Neural crest cell (in vitro differentiated cells): ENCODE results near the gene PRRT3. TPM values are rescaled to one million over a fixed set of nuclear protein-coding genes. Genes with fewer than 3 reads are reported as not detected.

Source experiments
- DNase-seq: peaks from one replicate; pipeline ENCODE4 v3.0.0; 2021; ENCODE audit warnings: low read depth, mixed read lengths, low spot score
- H3K27ac Mint-ChIP-seq: one replicate; pipeline ENCODE4 v1.8.0; 2021; ENCODE audit warnings: mild to moderate bottlenecking, mixed read lengths; ENCODE audit not compliant: unreplicated experiment
- H3K27me3 Mint-ChIP-seq: 2 replicates; pipeline ENCODE4 v1.8.0; 2021; ENCODE audit warnings: low read depth, mild to moderate bottlenecking, mixed read lengths
- H3K36me3 Mint-ChIP-seq: 2 replicates; pipeline ENCODE4 v1.8.0; 2021; ENCODE audit warnings: low read depth, mild to moderate bottlenecking, mixed read lengths
- H3K4me1 Mint-ChIP-seq: 2 replicates; pipeline ENCODE4 v1.8.0; 2021; ENCODE audit warnings: mixed read lengths
- H3K4me3 Mint-ChIP-seq: one replicate; pipeline ENCODE4 v1.8.0; 2021; ENCODE audit warnings: mild to moderate bottlenecking, mixed read lengths
- H3K9me3 Mint-ChIP-seq: 2 replicates; pipeline ENCODE4 v1.8.0; 2021; ENCODE audit warnings: mixed read lengths
- total RNA-seq: library from RNA; stranded (reverse); gene quantifications from 2 replicates; pipeline ENCODE4 v1.2.1, GENCODE V29; 2021
- TF ChIP-seq, protein P1 (sequence below): fragments of 200-600 bp; sonication (generic); conservative IDR thresholded peaks from 2 replicates; pipeline ENCODE4 v1.5.0; 2021; ENCODE audit warnings: antibody characterized with exemption, mild to moderate bottlenecking

The PRRT3 gene
- total RNA-seq, 1 donor from 2014 or later: 6.4 TPM

GRCh38 chr3:9915254-9916141 lies 36.7 kb downstream of the PRRT3 start:
- H3K27ac Mint-ChIP-seq: no peak overlapping the region
- DNase-seq: peak; percentile 58
- peak overlapping the region; percentile 84 for H3K4me3 Mint-ChIP-seq
- TF ChIP-seq, protein P1, sequence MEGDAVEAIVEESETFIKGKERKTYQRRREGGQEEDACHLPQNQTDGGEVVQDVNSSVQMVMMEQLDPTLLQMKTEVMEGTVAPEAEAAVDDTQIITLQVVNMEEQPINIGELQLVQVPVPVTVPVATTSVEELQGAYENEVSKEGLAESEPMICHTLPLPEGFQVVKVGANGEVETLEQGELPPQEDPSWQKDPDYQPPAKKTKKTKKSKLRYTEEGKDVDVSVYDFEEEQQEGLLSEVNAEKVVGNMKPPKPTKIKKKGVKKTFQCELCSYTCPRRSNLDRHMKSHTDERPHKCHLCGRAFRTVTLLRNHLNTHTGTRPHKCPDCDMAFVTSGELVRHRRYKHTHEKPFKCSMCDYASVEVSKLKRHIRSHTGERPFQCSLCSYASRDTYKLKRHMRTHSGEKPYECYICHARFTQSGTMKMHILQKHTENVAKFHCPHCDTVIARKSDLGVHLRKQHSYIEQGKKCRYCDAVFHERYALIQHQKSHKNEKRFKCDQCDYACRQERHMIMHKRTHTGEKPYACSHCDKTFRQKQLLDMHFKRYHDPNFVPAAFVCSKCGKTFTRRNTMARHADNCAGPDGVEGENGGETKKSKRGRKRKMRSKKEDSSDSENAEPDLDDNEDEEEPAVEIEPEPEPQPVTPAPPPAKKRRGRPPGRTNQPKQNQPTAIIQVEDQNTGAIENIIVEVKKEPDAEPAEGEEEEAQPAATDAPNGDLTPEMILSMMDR: peak; percentile 51
- H3K9me3 Mint-ChIP-seq: no peaks in the 10 kb centered on the region
- no peaks in the 10 kb centered on the region for H3K27me3 Mint-ChIP-seq
- no peaks in the 10 kb centered on the region for H3K36me3 Mint-ChIP-seq
- H3K4me1 Mint-ChIP-seq: peaks cover 13% of the 10 kb centered on the region

DNA sequence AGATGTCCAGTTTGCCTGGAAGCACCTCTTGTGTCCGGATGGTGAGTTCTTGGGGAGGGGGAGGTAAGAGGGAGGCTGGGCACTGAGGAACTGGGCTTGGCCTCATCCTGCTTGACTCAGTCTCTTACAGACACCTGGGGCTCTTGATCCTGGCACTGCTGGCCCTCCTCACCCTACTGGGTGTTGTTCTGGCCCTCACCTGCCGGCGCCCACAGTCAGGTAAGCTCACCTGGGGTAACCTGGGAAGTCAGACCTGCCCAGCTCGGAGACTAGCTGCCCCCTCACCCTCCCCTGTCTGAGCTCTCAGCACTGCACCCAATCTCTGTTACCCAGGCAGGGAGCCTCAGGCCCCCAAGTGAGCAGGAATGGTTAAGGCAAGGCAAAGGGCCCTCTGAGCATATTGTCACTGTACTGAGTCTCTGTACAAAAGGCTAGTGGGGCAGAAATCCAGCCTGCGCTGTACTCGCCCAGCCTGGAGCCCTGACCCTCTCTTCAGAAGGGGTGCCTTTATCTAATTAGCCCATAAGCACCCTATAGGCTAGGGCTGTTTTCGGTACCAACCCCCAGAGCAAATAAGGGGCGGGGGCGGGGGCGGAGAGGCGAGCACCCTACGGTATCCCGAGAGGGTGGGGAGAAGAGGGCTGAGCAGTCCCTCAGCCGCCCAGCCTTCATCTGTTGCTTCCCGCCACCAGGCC lies 37.5 kb downstream of the PRRT3 start:
- Mint-ChIP-seq H3K4me3 (peak overlapping the region; percentile 51), H3K4me1 (peaks cover 13% of the 10 kb centered on the region), H3K9me3 (no peaks in the 10 kb centered on the region), H3K27me3 (no peaks in the 10 kb centered on the region), H3K36me3 (no peaks in the 10 kb centered on the region), H3K27ac (no peak overlapping the region)
- TF ChIP-seq, protein P1: no peak
- no peak for DNase-seq

GRCh38 chr3:9914011-9914410 lies 38.2 kb downstream of the PRRT3 start:
- no peak for DNase-seq
- Mint-ChIP-seq H3K9me3 (no peaks in the 10 kb centered on the region), H3K4me1 (peaks cover 13% of the 10 kb centered on the region), H3K27ac (no peak overlapping the region), H3K27me3 (no peaks in the 10 kb centered on the region), H3K36me3 (no peaks in the 10 kb centered on the region), H3K4me3 (peak overlapping the region; percentile 49)
- TF ChIP-seq, protein P1: no peak

DNA sequence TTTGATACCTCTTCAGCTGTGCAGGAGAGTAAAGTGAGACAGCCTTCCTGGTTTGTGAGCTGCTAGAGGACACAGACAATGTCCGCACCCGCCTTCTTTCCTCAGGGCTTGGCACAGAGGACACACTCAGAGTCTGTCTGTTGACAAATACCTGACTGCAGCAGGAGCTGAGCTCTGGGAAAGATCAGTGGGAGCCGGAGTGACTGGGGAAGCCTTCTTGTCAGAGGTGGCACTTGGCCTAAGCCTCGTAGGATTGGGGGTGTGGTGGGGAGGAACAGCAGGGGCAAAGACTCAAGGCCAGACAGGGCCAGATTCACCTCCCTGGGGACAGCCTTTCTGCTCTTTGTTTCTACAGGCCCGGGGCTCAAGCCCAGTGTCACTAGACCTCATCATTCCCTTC lies 38.6 kb downstream of the PRRT3 start:
- H3K4me1 Mint-ChIP-seq: peaks cover 13% of the 10 kb centered on the region
- TF ChIP-seq, protein P1: no peak
- H3K4me3 Mint-ChIP-seq: peak overlapping the region; percentile 49
- no peaks in the 10 kb centered on the region for H3K9me3 Mint-ChIP-seq
- H3K36me3 Mint-ChIP-seq: no peaks in the 10 kb centered on the region
- H3K27me3 Mint-ChIP-seq: no peaks in the 10 kb centered on the region
- no peak overlapping the region for H3K27ac Mint-ChIP-seq
- no peak for DNase-seq

DNA sequence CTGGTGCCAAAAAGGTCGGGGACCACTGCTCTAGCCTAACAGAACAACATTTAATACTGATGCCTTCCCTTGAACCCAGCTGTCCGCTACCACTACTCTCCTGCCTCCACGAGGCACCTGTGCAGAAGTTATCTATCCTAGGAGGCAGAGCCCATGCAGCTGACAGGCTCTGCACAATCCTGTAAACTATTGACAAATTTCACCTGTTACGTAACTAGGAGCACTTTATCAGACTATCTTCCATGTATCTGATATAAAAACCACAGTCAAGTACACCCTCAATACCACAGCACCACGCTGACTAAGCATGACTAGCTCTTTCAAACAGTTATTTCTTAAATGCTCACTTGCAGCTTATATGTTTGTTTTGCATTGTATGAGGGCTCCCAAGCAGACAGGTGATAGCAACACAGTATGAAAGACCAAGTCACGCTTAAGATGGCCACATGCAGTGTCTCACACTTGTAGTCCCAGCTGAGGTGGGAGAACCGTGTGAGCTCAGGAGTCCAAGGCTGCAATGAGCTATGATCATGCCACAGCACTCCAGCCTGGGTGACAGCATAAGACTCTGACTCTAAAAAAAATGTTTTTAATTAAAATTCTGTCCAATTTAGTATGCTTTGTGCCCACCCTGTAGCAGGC lies 39.8 kb downstream of the PRRT3 start:
- TF ChIP-seq, protein P1: no peak
- Mint-ChIP-seq H3K4me3 (no peak overlapping the region), H3K36me3 (no peaks in the 10 kb centered on the region), H3K4me1 (peaks cover 13% of the 10 kb centered on the region), H3K27ac (no peak overlapping the region), H3K9me3 (no peaks in the 10 kb centered on the region), H3K27me3 (no peaks in the 10 kb centered on the region)
- no peak for DNase-seq
